ENCODE measurements around the gene PPFIA2. TPM values are rescaled to one million over a fixed set of nuclear protein-coding genes. Genes with fewer than 3 reads are reported as not detected.

PPFIA2 gene
- total and polyA plus RNA-seq, 7 donors, result 0.04 to 1.2 (median 0.25) TPM

GRCh38 chr12:81757731-81758365, 1.3 kb downstream of the PPFIA2 start:
- intact Hi-C loops (cut with DNase I), result no loop called here
- H3K9me3 ChIP-seq, result no peaks in the 10 kb centered on the region
- no peaks in the 10 kb centered on the region for H3K4me1 ChIP-seq
- ATAC-seq, result no peak
- peak overlapping the region; percentile 66 for H3K4me3 ChIP-seq
- H3K27ac ChIP-seq, result no peak overlapping the region
- no peak for DNase-seq
- H3K27me3 ChIP-seq (ENCODE audit: insufficient read depth in 3 of 3, low read length in 2 of 3), result peaks cover 2 to 24% (median 7%) of the 10 kb centered on the region in 3 donors
- no peaks in the 10 kb centered on the region for H3K36me3 ChIP-seq (ENCODE audit: insufficient read depth in 1 of 2, low read depth in 1 of 2)
- 12 to 16% (median 12%) methylated on average over 7 of the region's 7 CpGs for WGBS, 3 donors
- TF ChIP-seq, protein P1, sequence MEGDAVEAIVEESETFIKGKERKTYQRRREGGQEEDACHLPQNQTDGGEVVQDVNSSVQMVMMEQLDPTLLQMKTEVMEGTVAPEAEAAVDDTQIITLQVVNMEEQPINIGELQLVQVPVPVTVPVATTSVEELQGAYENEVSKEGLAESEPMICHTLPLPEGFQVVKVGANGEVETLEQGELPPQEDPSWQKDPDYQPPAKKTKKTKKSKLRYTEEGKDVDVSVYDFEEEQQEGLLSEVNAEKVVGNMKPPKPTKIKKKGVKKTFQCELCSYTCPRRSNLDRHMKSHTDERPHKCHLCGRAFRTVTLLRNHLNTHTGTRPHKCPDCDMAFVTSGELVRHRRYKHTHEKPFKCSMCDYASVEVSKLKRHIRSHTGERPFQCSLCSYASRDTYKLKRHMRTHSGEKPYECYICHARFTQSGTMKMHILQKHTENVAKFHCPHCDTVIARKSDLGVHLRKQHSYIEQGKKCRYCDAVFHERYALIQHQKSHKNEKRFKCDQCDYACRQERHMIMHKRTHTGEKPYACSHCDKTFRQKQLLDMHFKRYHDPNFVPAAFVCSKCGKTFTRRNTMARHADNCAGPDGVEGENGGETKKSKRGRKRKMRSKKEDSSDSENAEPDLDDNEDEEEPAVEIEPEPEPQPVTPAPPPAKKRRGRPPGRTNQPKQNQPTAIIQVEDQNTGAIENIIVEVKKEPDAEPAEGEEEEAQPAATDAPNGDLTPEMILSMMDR (IDR thresholded peaks at IDR 0.05), result no peak

GRCh38 chr12:81729781-81730180, 29.4 kb downstream of the PPFIA2 start:
- Histone ChIP-seq H3K27me3 (ENCODE audit: insufficient read depth in 3 of 3, low read length in 2 of 3) (no peaks in the 10 kb centered on the region), H3K36me3 (ENCODE audit: insufficient read depth in 1 of 2, low read depth in 1 of 2) (no peaks in the 10 kb centered on the region), H3K4me1 (no peaks in the 10 kb centered on the region), H3K4me3 (no peak overlapping the region), H3K9me3 (no peaks in the 10 kb centered on the region), H3K27ac (no peak overlapping the region)
- TF ChIP-seq, protein P1 (IDR thresholded peaks at IDR 0.05), result no peak
- DNase-seq (no peak), ATAC-seq (no peak)
- 70 to 77% (median 73%) methylated on average over 2 of the region's 2 CpGs for whole genome bisulfite sequencing, 3 donors
- intact Hi-C loops (cut with DNase I), result no loop called here

- H3K36me3 ChIP-seq (ENCODE audit: insufficient read depth in 1 of 2, low read depth in 1 of 2), result no peaks in the 10 kb centered on the region
- TF ChIP-seq, protein P1 (IDR thresholded peaks at IDR 0.05), result no peak
Measured at GRCh38 chr12:81727391-81727790, 31.8 kb downstream of the PPFIA2 start.

GRCh38 chr12:81726634-81727033, 32.5 kb downstream of the PPFIA2 start:
- DNase-seq (no peak), ATAC-seq (no peak)
- no peak overlapping the region for H3K27ac ChIP-seq
- H3K4me3 ChIP-seq, result no peak overlapping the region
- WGBS, 3 donors, result 77 to 85% (median 79%) methylated on average over 1 of the region's 1 CpG
- no peaks in the 10 kb centered on the region for H3K9me3 ChIP-seq
- H3K36me3 ChIP-seq (ENCODE audit: insufficient read depth in 1 of 2, low read depth in 1 of 2), result no peaks in the 10 kb centered on the region
- H3K27me3 ChIP-seq (ENCODE audit: insufficient read depth in 3 of 3, low read length in 2 of 3), result no peaks in the 10 kb centered on the region
- intact Hi-C loops (cut with DNase I), result no loop called here
- TF ChIP-seq, protein P1 (IDR thresholded peaks at IDR 0.05), result no peak
- no peaks in the 10 kb centered on the region for H3K4me1 ChIP-seq

More at GRCh38 chr12:81727391-81727790, 31.8 kb downstream of the PPFIA2 start:
- Histone ChIP-seq H3K27ac (no peak overlapping the region), H3K27me3 (ENCODE audit: insufficient read depth in 3 of 3, low read length in 2 of 3) (no peaks in the 10 kb centered on the region), H3K9me3 (no peaks in the 10 kb centered on the region), H3K4me1 (no peaks in the 10 kb centered on the region), H3K4me3 (no peak overlapping the region)
- ATAC-seq (no peak), DNase-seq (no peak)
- intact Hi-C loops (cut with DNase I), result no loop called here

GRCh38 chr12:81723361-81723760, 35.8 kb downstream of the PPFIA2 start:
- intact Hi-C loops (cut with DNase I), result no loop called here
- whole genome bisulfite sequencing, 3 donors, result 29 to 42% (median 33%) methylated on average over 1 of the region's 1 CpG
- no peak for ATAC-seq
- no peak for DNase-seq
- TF ChIP-seq, protein P1 (IDR thresholded peaks at IDR 0.05), result no peak
- Histone ChIP-seq H3K9me3 (no peaks in the 10 kb centered on the region), H3K4me3 (no peak overlapping the region), H3K27me3 (ENCODE audit: insufficient read depth in 3 of 3, low read length in 2 of 3) (no peaks in the 10 kb centered on the region), H3K4me1 (no peaks in the 10 kb centered on the region), H3K36me3 (ENCODE audit: insufficient read depth in 1 of 2, low read depth in 1 of 2) (no peaks in the 10 kb centered on the region), H3K27ac (no peak overlapping the region)

Data from psoas muscle (tissue), 8 donors.